ENCODE measurements around the gene ZNF593.

DNA sequence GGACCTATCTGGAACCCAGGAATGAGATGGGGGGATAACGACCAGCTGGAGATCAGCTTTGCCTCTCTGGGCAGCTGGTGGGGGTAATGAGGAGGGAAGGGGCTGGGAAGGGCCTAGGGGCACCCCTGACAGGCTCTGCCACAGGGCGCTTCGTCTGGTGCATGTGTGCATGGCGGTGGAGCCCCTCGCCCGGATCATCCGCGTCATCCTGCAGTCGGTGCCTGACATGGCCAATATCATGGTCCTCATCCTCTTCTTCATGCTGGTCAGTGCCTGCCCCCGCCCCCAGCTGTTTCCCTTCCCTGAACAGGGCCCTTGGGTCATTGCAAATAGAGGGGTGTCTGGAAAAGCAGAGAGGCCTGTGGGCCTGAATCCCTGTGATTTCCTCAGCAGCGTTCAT, 28.1 kb downstream of the ZNF593 start:
- TF ChIP-seq POLR2A (IDR thresholded peaks at IDR 0.05): no peak
- no peak for TF ChIP-seq CTCF (IDR thresholded peaks at IDR 0.05)

Measured in vagina (tissue), 2 donors.